Measurements from ENCODE around the gene NEU2. TPM values are rescaled to one million over a fixed set of nuclear protein-coding genes. Genes with fewer than 3 reads are reported as not detected.
"Not testable (repeated sequence)": the region's sequence is repeated elsewhere in the genome, so short reads cannot be mapped to it uniquely, and the experiment has no call there.

The NEU2 gene
- total RNA-seq, 1 experiment from 2014 or later, result not detected

- no peak for DNase-seq (ENCODE audit: low read depth)
- in situ Hi-C loops (cut with HindIII; ENCODE audit: low pct_unique_long_range_greater_than_20kb, low sequenced_read_pairs), result no loop called here
These were observed 30.9 kb downstream of the NEU2 start for GRCh38 chr2:233063269-233063975.

GRCh38 chr2:233063976-233064411, 31.5 kb downstream of the NEU2 start:
- in situ Hi-C loops (cut with HindIII; ENCODE audit: low pct_unique_long_range_greater_than_20kb, low sequenced_read_pairs), result no loop called here
- DNase-seq (ENCODE audit: low read depth), result no peak

- in situ Hi-C loops (cut with HindIII; ENCODE audit: low pct_unique_long_range_greater_than_20kb, low sequenced_read_pairs), result no loop called here
- DNase-seq (ENCODE audit: low read depth), result no peak
These were observed 32.2 kb downstream of the NEU2 start for GRCh38 chr2:233064530-233065199.

DNA sequence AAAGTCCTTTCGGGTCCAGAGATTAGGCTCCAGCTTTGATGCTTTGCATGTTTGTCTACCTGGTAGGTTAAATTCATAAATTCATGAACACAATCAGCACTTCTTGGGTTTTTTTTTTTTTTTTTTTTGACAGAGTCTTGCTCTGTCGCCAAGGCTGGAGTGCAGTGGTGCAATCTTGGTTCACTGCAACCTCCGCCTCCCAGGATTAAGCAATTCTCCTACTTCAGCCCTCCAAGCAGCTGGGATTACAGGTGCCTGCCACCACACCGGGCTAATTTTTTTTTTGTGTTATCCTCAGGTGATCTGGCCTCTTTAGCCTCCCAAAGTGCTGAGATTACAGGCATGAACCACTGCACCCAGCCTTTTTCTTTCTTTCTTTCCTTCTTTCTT, 32.7 kb downstream of the NEU2 start:
- in situ Hi-C loops (cut with HindIII; ENCODE audit: low pct_unique_long_range_greater_than_20kb, low sequenced_read_pairs); DNase-seq (ENCODE audit: low read depth): not testable (repeated sequence)

DNA sequence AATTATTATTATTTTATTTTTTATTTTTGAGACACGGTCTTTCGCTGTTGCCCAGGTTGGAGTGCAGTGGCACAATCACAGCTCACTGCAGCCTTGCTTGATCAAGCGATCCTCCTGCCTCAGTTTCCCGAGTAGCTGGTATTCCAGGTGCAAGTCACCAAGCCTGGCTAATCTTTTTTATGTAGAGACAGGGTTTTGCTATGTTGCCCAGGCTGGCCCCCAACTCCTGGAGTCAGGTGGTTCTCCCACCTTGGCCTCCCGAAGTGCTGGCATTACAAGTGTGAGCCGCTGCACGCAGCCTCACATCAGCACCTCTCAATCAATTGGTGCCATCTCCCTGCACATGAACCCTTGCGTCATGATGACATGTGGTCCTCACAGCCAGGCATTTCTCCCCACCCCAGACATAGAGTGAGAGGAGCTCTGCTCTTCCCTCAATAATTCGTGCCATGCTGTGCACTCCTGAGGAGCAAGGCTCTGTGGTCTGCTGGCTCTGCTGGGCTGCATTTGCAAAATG, 33.5 kb downstream of the NEU2 start:
- no peak for DNase-seq (ENCODE audit: low read depth)
- in situ Hi-C loops (cut with HindIII; ENCODE audit: low pct_unique_long_range_greater_than_20kb, low sequenced_read_pairs), result no loop called here

GRCh38 chr2:233068762-233069418, 36.4 kb downstream of the NEU2 start:
- in situ Hi-C loops (cut with HindIII; ENCODE audit: low pct_unique_long_range_greater_than_20kb, low sequenced_read_pairs), result no loop called here
- no peak for DNase-seq (ENCODE audit: low read depth)

DNA sequence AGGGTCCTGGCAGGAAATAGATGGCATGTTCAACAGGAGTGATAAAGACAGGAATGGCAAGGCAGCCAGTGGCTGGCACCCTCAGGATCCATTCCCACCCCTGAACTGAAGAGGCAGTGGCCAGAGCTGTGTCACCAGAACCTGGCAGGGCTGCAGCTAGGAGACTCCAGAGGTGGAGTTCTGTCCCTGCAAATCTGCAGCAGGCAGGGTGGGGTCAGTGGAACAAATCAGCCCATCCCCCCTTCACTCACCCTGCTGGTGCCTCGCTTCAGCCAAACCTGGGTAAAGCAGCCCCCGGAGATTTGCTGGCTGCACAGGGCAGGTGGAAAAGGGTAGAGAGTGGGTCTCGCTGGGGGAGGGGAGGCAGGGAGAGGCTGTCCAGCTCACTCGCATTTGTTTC, 40.4 kb downstream of the NEU2 start:
- no peak for DNase-seq (ENCODE audit: low read depth)
- in situ Hi-C loops (cut with HindIII; ENCODE audit: low pct_unique_long_range_greater_than_20kb, low sequenced_read_pairs), result no loop called here

- in situ Hi-C loops (cut with HindIII; ENCODE audit: low pct_unique_long_range_greater_than_20kb, low sequenced_read_pairs), result no loop called here
- no peak for DNase-seq (ENCODE audit: low read depth)
These were observed 41.6 kb downstream of the NEU2 start for GRCh38 chr2:233074106-233074505.

DNA sequence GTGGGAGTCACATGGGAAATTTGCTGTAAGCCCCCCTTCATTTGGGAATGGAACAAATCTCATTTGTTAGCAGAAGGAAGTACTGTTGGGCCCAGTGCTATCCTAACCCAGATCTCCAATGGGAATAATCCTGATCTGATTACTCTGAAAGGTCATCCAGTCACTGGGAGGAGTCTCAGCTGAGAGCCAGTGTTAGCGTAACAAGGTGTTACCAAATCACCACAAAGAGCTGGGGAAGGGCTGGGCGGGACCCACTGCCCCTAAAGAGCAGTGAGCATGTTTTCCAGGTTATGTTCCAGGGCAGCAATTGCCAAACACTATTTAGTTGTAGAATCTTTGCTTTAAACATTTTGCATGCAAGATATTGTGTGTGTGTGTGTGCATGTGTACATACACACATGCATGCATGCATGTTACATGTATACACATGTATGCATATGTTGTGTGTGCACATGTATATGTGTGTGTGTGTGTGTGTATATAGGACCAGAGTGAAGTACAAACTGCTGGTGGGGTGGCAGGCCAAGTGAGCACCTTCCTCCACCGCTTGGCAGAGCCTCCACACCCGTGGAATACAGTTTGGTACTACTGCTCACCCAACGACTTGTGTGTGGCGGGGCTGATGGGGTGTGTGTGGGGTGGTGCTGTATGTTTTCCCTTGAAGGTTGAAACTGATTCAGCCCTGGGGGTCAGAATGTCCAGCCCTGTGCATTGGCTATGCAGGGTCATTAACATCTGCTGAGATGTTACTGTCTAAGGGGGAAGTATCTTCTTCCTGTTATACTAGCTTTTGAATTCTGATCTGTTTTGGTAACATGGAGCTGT, 42.9 kb downstream of the NEU2 start:
- in situ Hi-C loops (cut with HindIII; ENCODE audit: low pct_unique_long_range_greater_than_20kb, low sequenced_read_pairs), result no loop called here
- no peak for DNase-seq (ENCODE audit: low read depth)

DNA sequence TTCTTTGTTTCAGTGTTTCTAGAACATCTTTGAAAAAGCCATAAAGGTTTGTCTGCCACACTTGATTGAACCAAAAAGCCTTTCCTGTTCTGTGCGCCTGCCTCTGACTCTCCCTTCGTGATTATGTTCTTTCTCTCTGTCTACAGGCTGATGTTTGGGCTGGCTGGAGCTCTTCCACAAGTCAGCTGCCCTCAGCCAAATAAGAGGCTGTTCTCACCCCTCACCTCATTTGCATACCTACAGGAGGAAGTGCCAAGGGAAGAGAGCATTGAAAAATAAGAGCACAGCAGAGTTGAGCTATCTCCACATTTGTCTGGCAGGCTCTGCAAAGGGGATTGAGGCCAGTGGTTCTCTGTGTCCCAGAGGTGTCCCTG, 43.5 kb downstream of the NEU2 start:
- in situ Hi-C loops (cut with HindIII; ENCODE audit: low pct_unique_long_range_greater_than_20kb, low sequenced_read_pairs), result no loop called here
- no peak for DNase-seq (ENCODE audit: low read depth)

GRCh38 chr2:233076749-233077148, 44.3 kb downstream of the NEU2 start:
- no peak for DNase-seq (ENCODE audit: low read depth)
- in situ Hi-C loops (cut with HindIII; ENCODE audit: low pct_unique_long_range_greater_than_20kb, low sequenced_read_pairs), result no loop called here

- in situ Hi-C loops (cut with HindIII; ENCODE audit: low pct_unique_long_range_greater_than_20kb, low sequenced_read_pairs), result no loop called here
These were observed 47.0 kb downstream of the NEU2 start for GRCh38 chr2:233079473-233079877.

DNA sequence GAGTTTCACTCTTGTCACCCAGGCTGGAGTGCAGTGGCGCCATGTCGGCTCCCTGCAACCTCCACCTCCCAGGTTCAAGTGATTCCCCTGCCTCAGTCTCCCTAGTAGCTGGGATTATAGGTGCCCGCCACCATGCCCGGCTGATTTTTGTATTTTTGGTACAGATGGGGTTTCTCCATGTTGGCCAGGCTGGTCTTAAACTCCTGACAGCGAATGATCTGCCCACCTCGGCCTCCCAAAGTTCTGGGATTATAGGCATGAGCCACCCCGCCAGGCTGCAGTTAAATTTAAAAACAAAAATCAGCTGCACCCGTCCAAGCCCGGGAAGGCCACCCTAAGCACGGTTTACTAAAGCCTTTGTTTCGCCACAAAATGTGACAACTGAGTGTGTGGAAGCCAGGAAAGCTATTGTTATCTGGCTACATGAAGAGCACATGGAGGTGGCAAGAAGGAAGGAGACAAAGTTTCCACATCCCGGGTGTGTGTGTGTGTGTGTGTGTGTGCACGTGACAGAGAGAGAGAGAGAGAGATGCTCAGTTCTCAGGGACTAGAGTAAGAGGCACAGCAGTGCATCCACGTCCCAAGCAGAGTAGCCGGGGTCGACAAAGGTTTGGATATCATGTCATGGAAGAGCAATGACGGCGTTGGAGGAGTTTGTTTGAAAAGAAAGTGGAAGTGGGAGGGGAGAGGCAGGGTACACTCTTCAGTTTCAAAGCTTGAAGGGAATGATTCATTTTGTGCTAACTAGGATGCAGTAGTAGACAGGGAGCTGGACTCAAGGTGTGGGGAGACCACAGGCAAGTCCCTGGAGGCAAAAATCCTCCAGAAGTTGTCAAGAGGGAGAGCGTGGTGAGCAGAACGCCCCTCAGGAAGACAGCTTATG, 47.7 kb downstream of the NEU2 start:
- in situ Hi-C loops (cut with HindIII; ENCODE audit: low pct_unique_long_range_greater_than_20kb, low sequenced_read_pairs), result no loop called here
- DNase-seq (ENCODE audit: low read depth), result no peak

More at GRCh38 chr2:233079473-233079877, 47.0 kb downstream of the NEU2 start:
- DNase-seq (ENCODE audit: low read depth), result no peak

DNA sequence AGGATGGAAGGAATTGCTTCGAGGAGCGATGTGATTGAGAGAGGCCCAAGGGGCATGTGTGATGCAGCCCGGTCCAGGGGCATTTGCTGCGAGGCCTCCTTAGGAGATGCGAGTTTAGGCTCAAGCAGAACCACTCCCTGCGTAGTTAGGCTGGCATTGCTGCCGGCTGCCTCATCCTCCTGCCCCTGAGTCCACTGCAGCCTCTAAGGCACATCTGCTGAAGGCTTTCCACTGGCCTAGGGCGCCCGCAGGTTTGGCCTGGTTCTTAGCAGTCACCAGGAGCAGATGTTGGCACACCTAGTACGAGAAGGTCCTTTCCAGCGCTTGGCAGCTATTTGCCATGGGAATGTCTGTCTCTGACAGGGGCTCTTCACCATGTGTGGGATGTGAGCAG, 48.4 kb downstream of the NEU2 start:
- DNase-seq (ENCODE audit: low read depth), result no peak
- in situ Hi-C loops (cut with HindIII; ENCODE audit: low pct_unique_long_range_greater_than_20kb, low sequenced_read_pairs), result no loop called here

DNA sequence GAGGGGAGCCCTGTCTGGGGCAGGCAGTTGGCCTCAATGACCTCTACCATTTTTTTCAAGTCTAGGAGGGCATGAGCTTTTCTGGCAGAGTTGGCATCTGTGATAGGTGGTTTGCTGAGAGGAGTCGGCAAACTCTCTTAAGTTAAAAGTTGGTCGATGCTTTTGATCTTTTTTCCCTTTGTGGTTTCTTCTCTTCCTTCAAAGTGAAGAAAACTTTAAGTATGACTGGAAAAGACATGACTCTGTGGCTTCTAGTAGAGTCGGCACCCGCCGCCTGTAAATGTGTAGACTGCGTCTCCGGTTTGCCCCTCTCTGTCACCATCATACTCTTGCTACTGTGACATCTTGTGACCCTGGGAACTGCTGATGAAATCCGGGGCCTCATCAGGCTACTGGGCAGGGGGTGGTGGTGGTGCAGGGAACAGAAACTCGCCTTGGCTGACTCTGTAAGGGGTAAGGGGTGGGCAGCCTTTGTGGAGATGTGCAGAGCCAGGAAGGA, 48.8 kb downstream of the NEU2 start:
- in situ Hi-C loops (cut with HindIII; ENCODE audit: low pct_unique_long_range_greater_than_20kb, low sequenced_read_pairs), result no loop called here
- no peak for DNase-seq (ENCODE audit: low read depth)

DNA sequence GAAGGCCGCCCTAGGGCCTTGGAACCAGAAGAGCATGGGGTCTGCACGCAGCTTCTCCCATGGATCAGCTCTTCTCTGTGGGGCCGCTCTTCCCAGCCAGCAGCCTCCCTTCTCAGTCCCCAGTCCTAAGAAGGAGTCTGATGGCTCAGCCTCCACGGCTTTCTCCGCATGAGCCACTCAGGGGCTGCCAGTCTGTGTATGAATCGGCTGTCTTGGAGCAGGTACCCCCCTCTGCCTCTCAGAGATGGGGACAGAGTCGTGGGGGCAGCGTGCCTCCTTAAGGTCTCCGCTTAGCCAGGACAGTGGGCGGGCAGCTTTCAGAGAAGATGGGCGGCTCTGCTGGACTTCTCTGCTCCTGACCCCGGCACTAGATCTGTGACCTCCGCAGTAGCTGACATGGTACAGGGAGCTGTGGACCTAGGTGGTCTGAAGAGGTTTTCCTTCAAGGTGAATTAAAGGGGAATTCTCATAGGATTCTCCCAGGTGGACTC, 49.3 kb downstream of the NEU2 start:
- in situ Hi-C loops (cut with HindIII; ENCODE audit: low pct_unique_long_range_greater_than_20kb, low sequenced_read_pairs), result no loop called here
- DNase-seq (ENCODE audit: low read depth), result no peak

- in situ Hi-C loops (cut with HindIII; ENCODE audit: low pct_unique_long_range_greater_than_20kb, low sequenced_read_pairs), result no loop called here
- no peak for DNase-seq (ENCODE audit: low read depth)
These were observed 49.9 kb downstream of the NEU2 start for GRCh38 chr2:233082222-233082930.

Measured in Caki2 (cell line).